WTC11 (cell line): Measurements from ENCODE around the gene DCX.

Experiments used
- ATF2 ChIP-seq: sonication (generic); formaldehyde crosslinking; IDR thresholded peaks from 2 replicates; pipeline ENCODE4 v1.8.1; 2022; ENCODE audit warnings: low read depth, missing genetic modification reagents, borderline replicate concordance
- ATF3 ChIP-seq: sonication (generic); formaldehyde crosslinking; conservative IDR thresholded peaks from 2 replicates; pipeline ENCODE4 v1.8.1; 2022; ENCODE audit warnings: mild to moderate bottlenecking, missing genetic modification reagents
- NFYB ChIP-seq: sonication (generic); formaldehyde crosslinking; conservative IDR thresholded peaks from 2 replicates; pipeline ENCODE4 v1.8.0; 2022; ENCODE audit warnings: low read depth, missing genetic modification reagents
- RORB ChIP-seq: fragments of 250-450 bp; sonication (Bioruptor Pico); IDR thresholded peaks from 2 replicates; pipeline ENCODE4 v1.9.0; 2021; ENCODE audit warnings: mild to moderate bottlenecking
- ZNF416 ChIP-seq: fragments of 250-450 bp; sonication (Bioruptor Pico); IDR thresholded peaks from 2 replicates; pipeline ENCODE4 v1.9.0; 2021; ENCODE audit warnings: mild to moderate bottlenecking, inconsistent platforms

- TF ChIP-seq NFYB (CRISPR knock-in tag) (no peak), ATF3 (no peak), ZNF416 (CRISPR knock-in tag) (no peak), RORB (CRISPR knock-in tag) (no peak), ATF2 (no peak)
These were observed 35.0 kb downstream of the DCX start for GRCh38 chrX:111376897-111377578.
